Nephron progenitor cell (in vitro differentiated cells): ENCODE measurements around the gene ECE1.

ENCODE experiments used
- DNase-seq: peaks from one replicate; pipeline ENCODE4 v3.0.0; 2021
- H3K27ac Mint-ChIP-seq: 2 replicates; pipeline ENCODE4 v1.8.0; 2021; ENCODE audit warnings: mild to moderate bottlenecking, moderate library complexity, mixed read lengths
- H3K27me3 Mint-ChIP-seq: 2 replicates; pipeline ENCODE4 v1.8.0; 2021; ENCODE audit warnings: mild to moderate bottlenecking, low read depth, mixed read lengths; ENCODE audit not compliant: poor library complexity
- H3K36me3 Mint-ChIP-seq: 2 replicates; pipeline ENCODE4 v1.8.0; 2021; ENCODE audit warnings: low read depth, mixed read lengths
- H3K4me1 Mint-ChIP-seq: 2 replicates; pipeline ENCODE4 v1.8.0; 2021; ENCODE audit warnings: mixed read lengths
- H3K4me3 Mint-ChIP-seq: 2 replicates; pipeline ENCODE4 v1.8.0; 2021; ENCODE audit warnings: mild to moderate bottlenecking, moderate library complexity, mixed read lengths
- H3K9me3 Mint-ChIP-seq: 2 replicates; pipeline ENCODE4 v1.8.0; 2021; ENCODE audit warnings: mild to moderate bottlenecking, moderate library complexity, mixed read lengths
- CTCF ChIP-seq: fragments of 200-600 bp; sonication (generic); IDR thresholded peaks from 2 replicates; pipeline ENCODE4 v1.5.0; 2021; ENCODE audit warnings: antibody characterized with exemption

Gene ECE1

GRCh38 chr1:21245688-21246229 is 44.5 kb downstream of the ECE1 start:
- H3K4me1 Mint-ChIP-seq = peaks cover 16% of the 10 kb centered on the region
- H3K27me3 Mint-ChIP-seq = peaks cover 6% of the 10 kb centered on the region
- no peak for DNase-seq
- no peak overlapping the region for H3K27ac Mint-ChIP-seq
- TF ChIP-seq CTCF = no peak
- H3K4me3 Mint-ChIP-seq = no peak overlapping the region
- no peaks in the 10 kb centered on the region for H3K9me3 Mint-ChIP-seq
- peaks cover 12% of the 10 kb centered on the region for H3K36me3 Mint-ChIP-seq

GRCh38 chr1:21244986-21245687 is 45.1 kb downstream of the ECE1 start:
- peaks cover 18% of the 10 kb centered on the region for H3K4me1 Mint-ChIP-seq
- peak; percentile 31 for TF ChIP-seq CTCF
- H3K9me3 Mint-ChIP-seq = no peaks in the 10 kb centered on the region
- no peak overlapping the region for H3K4me3 Mint-ChIP-seq
- peaks cover 8% of the 10 kb centered on the region for H3K27me3 Mint-ChIP-seq
- no peak overlapping the region for H3K27ac Mint-ChIP-seq
- no peak for DNase-seq
- H3K36me3 Mint-ChIP-seq = peaks cover 9% of the 10 kb centered on the region

GRCh38 chr1:21244154-21244553 is 46.1 kb downstream of the ECE1 start:
- no peak overlapping the region for H3K27ac Mint-ChIP-seq
- H3K36me3 Mint-ChIP-seq = peaks cover 5% of the 10 kb centered on the region
- no peak for DNase-seq
- no peak overlapping the region for H3K4me3 Mint-ChIP-seq
- H3K27me3 Mint-ChIP-seq = peaks cover 7% of the 10 kb centered on the region
- TF ChIP-seq CTCF = no peak
- H3K9me3 Mint-ChIP-seq = no peaks in the 10 kb centered on the region
- H3K4me1 Mint-ChIP-seq = peaks cover 25% of the 10 kb centered on the region

- peaks cover 5% of the 10 kb centered on the region for H3K36me3 Mint-ChIP-seq
- H3K27ac Mint-ChIP-seq = no peak overlapping the region
- H3K9me3 Mint-ChIP-seq = no peaks in the 10 kb centered on the region
Observed at GRCh38 chr1:21242846-21243245, 47.4 kb downstream of the ECE1 start.

GRCh38 chr1:21241771-21242581 is 48.3 kb downstream of the ECE1 start:
- H3K27ac Mint-ChIP-seq = peak overlapping the region; percentile 83
- DNase-seq = no peak
- H3K36me3 Mint-ChIP-seq = peaks cover 5% of the 10 kb centered on the region
- H3K27me3 Mint-ChIP-seq = peaks cover 4% of the 10 kb centered on the region
- peaks cover 46% of the 10 kb centered on the region for H3K4me1 Mint-ChIP-seq
- no peak for TF ChIP-seq CTCF
- no peaks in the 10 kb centered on the region for H3K9me3 Mint-ChIP-seq
- H3K4me3 Mint-ChIP-seq = peak overlapping the region; percentile 9

More at GRCh38 chr1:21242846-21243245, 47.4 kb downstream of the ECE1 start:
- no peak for TF ChIP-seq CTCF
- peaks cover 38% of the 10 kb centered on the region for H3K4me1 Mint-ChIP-seq
- H3K4me3 Mint-ChIP-seq = no peak overlapping the region
- DNase-seq = no peak
- peaks cover 4% of the 10 kb centered on the region for H3K27me3 Mint-ChIP-seq
